Activated naive CD4-positive, alpha-beta T cell treated with anti-CD3 and anti-CD28 coated beads for 36 hours (primary cell): ENCODE measurements around the gene DNAI2. TPM values are rescaled to one million over a fixed set of nuclear protein-coding genes. Genes with fewer than 3 reads are reported as not detected.
A peak's percentile ranks its signal among the peaks of the same experiment; 100 is the strongest.

Experiments used
- CTCF ChIA-PET: fragments of 350-600 bp; sonication (Branson Sonifier 250); formaldehyde crosslinking; loops from one replicate; lab custom pipeline; 2021; ENCODE audit warnings: antibody characterized with exemption; lab: Charles Lee
- DNase-seq: peaks from one replicate; pipeline ENCODE4 v3.0.0-alpha.2; 2020
- H3K27ac Mint-ChIP-seq: one replicate; pipeline ENCODE4 v1.8.0; 2021; ENCODE audit warnings: mild to moderate bottlenecking, mixed read lengths
- H3K27me3 Mint-ChIP-seq: one replicate; pipeline ENCODE4 v1.8.0; 2021; ENCODE audit warnings: low read depth, mixed read lengths
- H3K36me3 Mint-ChIP-seq: one replicate; pipeline ENCODE4 v1.8.0; 2021; ENCODE audit warnings: low read depth, mixed read lengths
- H3K4me1 Mint-ChIP-seq: one replicate; pipeline ENCODE4 v1.8.0; 2021; ENCODE audit warnings: low read depth, mixed read lengths
- H3K4me3 Mint-ChIP-seq: one replicate; pipeline ENCODE4 v1.8.0; 2021; ENCODE audit warnings: mild to moderate bottlenecking, moderate library complexity, mixed read lengths
- H3K9me3 Mint-ChIP-seq: one replicate; pipeline ENCODE4 v1.8.0; 2021; ENCODE audit warnings: mixed read lengths
- intact Hi-C: fragments of 100-400 bp; cut with micrococcal nuclease; formaldehyde crosslinking; loops from one replicate; pipeline ENCODE4 v1.15.1; 2023
- total RNA-seq, 2 experiments: library from RNA; stranded (reverse); gene quantifications; one replicate each; pipeline ENCODE4 v1.2.3, GENCODE V29; 2021

Gene DNAI2
- total RNA-seq, 2 experiments from 2014 or later: 0.12 to 0.25 TPM

DNA sequence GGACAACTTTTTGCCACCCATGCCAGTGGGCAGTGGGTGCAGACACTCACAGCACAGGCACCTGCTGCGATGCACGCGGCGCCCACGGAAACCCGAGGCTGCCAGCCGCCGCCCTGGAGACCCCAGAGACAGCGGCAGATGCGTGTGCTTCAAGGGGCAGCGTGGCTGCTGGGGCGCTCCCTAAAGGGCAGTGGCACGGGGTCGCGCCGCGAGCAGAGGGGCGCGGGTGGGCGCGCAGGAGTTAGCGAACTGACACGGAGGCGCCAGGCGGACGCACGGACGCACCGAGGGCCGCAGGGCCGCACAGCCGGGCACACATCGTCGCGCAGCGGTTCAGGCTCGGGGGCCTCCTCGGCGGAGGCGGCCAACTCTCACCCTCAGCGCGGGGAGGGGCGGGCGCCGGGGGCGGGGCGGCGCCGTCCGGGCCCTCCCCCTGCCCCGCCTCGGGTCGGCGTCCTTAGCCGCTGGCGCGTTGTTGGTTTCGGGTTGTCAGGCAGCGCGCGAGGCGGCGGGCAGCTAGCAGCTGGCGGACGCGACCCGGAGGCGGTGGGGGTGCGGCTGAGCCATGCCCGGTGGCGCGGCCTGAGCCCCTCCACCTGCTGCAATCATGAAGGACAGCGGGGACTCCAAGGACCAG lies 51.8 kb downstream of the DNAI2 start, which contains the start of gene KIF19:
Gene KIF19 (plus strand): TSS at position 484 of the 637 bp plus-strand sequence. CDS start 124 bp downstream, at position 608.
- Mint-ChIP-seq H3K4me3 (peak within 1 kb of the TSS; percentile 19), H3K9me3 (no peaks in the 10 kb centered on the region), H3K27me3 (peaks cover 18% of the 10 kb centered on the region), H3K4me1 (peaks cover 10% of the 10 kb centered on the region), H3K36me3 (no peaks in the 10 kb centered on the region), H3K27ac (no peak within 1 kb of the TSS)
- CTCF ChIA-PET: no interaction called here
- intact Hi-C loops: no loop called here
- peak; percentile 51 for DNase-seq

DNA sequence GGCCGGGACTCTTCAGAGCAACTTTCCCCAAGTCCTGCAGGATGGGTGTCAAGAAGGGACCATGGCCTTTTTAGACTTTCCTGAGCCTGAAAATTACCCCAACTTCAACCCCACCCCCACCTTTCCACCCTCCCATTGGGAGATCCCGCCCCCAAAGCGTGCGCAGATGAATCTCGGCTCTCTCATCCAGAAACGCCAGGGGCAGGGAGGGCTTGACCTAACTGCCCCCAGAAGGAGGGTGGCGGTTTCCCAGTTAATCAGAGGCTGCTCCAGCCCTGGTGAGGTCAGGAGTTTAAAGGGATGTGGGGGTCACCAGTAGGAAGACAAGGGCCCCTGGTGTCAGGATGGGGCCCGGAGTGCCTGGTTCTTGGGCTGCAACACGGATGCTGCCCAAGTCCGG lies 52.5 kb downstream of the DNAI2 start:
- DNase-seq: no peak
- Mint-ChIP-seq H3K9me3 (no peaks in the 10 kb centered on the region), H3K4me3 (no peak overlapping the region), H3K27me3 (peaks cover 18% of the 10 kb centered on the region), H3K36me3 (no peaks in the 10 kb centered on the region), H3K4me1 (peaks cover 10% of the 10 kb centered on the region), H3K27ac (no peak overlapping the region)
- intact Hi-C loops: no loop called here
- CTCF ChIA-PET: no interaction called here

DNA sequence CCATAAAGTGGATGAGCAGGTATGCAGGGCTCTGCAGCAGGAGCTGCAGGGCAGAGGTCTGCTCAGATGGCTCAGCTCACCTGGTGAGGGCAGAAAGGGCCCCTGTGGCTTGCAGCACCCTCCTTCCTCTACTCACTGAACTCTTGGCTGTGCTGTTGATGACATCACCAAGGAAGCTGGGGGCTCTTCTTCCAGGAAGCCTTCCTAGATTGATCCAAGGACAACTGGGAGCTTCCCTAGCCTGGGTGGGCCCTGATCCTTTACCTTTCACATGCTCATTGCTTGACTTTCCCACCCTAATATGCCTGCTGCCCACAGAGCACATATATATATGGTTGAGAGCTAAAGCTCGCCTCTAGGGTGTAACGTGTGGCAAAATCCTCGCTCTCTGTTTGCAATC lies 54.5 kb downstream of the DNAI2 start:
- no peak for DNase-seq
- Mint-ChIP-seq H3K36me3 (no peaks in the 10 kb centered on the region), H3K4me1 (peaks cover 10% of the 10 kb centered on the region), H3K4me3 (no peak overlapping the region), H3K27me3 (peaks cover 18% of the 10 kb centered on the region), H3K27ac (no peak overlapping the region), H3K9me3 (no peaks in the 10 kb centered on the region)
- CTCF ChIA-PET: interaction anchor here (0.6 to 1.6 kb wide), 5 partner anchors 28 to 163 kb away, joined by 3 to 4 read pairs (median 3); no protein-coding TSS in a partner anchor
- intact Hi-C loops: no loop called here

DNA sequence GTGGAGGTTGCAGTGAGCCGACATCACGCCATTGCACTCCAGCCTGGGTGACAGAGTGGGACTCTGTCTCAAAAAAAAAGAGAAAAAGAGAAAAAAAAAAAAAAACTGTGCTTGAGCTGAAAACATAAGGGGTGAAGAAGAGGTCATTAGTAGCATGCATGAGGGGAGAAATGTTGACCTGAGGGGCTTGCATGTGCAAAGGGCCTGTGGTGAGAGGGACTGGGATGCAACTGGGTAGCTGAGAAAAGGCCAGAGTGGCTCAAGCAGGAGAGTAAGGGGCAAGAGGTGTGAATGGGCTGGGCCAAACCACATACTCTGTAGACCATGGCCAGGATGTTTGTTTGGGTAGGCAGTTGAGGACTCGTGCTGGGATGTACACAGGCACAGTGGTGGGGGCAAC lies 55.3 kb downstream of the DNAI2 start:
- Mint-ChIP-seq H3K27ac (no peak overlapping the region), H3K9me3 (no peaks in the 10 kb centered on the region), H3K27me3 (peaks cover 18% of the 10 kb centered on the region), H3K36me3 (no peaks in the 10 kb centered on the region), H3K4me1 (peaks cover 10% of the 10 kb centered on the region), H3K4me3 (no peak overlapping the region)
- no peak for DNase-seq
- intact Hi-C loops: no loop called here
- CTCF ChIA-PET: interaction anchor here (0.6 to 1.3 kb wide), 2 partner anchors 30 to 228 kb away, joined by 3 read pairs; no protein-coding TSS in a partner anchor

DNA sequence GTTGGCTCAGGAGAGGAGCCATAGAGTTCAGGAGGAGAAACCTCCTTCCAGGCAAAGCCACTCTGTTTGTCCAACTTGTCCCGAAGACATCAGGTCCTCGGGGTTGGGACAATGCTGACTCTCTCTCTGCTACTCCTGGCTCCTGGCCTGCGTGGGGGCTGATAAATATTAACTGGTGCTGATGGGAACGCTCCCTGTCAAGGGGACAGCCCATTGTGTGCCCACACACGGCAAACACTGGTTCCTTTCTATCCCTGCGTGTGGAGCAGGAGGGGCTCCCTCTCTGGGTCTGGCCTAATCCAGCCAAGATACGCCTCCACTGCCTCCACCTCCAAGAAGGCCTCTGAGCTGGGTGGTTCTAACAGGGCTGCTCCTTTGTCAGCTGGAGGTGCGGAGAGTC lies 56.4 kb downstream of the DNAI2 start:
- no peak overlapping the region for H3K27ac Mint-ChIP-seq
- no peak for DNase-seq
- intact Hi-C loops: no loop called here
- H3K9me3 Mint-ChIP-seq: no peaks in the 10 kb centered on the region
- H3K4me3 Mint-ChIP-seq: no peak overlapping the region
- H3K27me3 Mint-ChIP-seq: peaks cover 14% of the 10 kb centered on the region
- peaks cover 10% of the 10 kb centered on the region for H3K4me1 Mint-ChIP-seq
- H3K36me3 Mint-ChIP-seq: no peaks in the 10 kb centered on the region
- CTCF ChIA-PET: interaction anchor here (2.5 kb wide), 1 partner anchor 30 kb away, joined by 6 read pairs; no protein-coding TSS in a partner anchor

DNA sequence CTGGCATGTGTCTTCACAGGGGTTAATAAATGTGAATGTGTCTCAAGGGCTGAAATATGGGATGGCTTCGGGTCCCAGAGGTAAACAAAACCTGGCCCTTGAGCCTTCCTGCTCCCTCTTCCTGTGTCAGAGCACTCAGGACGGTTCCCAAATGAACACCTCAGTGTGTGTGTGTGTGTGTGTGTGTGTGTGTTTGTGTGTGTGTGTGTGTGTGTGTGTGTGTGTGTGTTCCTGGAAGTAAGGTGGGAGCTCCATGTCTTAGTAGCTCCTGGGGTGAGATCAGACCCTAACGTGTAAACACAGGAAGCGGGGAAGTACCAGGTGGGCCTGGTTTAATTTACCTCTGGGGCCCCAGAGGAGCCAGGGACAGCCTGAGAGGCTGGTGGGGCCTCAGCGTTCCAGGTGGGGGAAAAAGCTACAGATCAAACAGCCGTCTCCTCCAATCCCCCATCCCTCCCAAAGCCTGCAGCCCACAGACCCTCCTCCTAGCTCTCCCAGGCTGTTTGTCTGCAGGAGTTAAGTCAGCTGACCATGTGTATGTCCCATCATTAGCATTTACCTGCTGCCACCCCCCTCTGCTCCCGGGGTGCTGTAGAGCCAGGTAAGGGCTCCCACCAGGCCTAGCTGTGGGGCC lies 58.1 kb downstream of the DNAI2 start:
- Mint-ChIP-seq H3K9me3 (no peaks in the 10 kb centered on the region), H3K4me1 (peaks cover 7% of the 10 kb centered on the region), H3K4me3 (no peak overlapping the region), H3K27me3 (peaks cover 7% of the 10 kb centered on the region), H3K36me3 (no peaks in the 10 kb centered on the region), H3K27ac (no peak overlapping the region)
- CTCF ChIA-PET: interaction anchor here (2.5 kb wide), 1 partner anchor 31 kb away, joined by 6 read pairs; no protein-coding TSS in a partner anchor
- no peak for DNase-seq
- intact Hi-C loops: no loop called here

DNA sequence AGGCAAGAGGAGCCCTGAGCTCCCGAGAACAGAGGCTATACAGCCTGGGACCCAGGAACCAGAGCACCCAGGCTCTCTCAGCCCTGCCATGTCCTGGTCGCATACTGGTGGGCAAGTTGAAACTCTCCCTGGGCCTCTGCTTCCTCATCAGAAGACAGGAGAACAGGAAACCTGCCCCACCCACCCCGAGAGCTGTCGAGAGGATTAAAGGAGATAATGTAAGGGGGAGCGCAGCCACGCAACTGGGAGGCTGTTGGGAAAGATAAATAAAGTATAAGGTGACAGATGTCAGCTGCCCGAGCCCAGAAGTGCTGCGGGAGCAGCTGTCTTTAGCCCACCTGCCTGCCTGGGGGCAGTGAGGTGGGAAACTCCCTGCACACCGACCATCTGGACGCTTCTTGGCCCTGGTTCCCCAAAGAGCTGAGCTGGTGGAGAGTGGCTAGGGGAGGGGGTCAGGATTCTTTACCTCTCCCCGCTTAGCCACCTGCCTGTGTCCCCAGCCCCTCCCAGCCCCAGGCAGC lies 58.8 kb downstream of the DNAI2 start:
- CTCF ChIA-PET: interaction anchor here (0.6 to 2.5 kb wide), 2 partner anchors 32 to 41 kb away, joined by 3 to 6 read pairs; no protein-coding TSS in a partner anchor
- Mint-ChIP-seq H3K27me3 (peaks cover 4% of the 10 kb centered on the region), H3K36me3 (no peaks in the 10 kb centered on the region), H3K27ac (no peak overlapping the region), H3K4me1 (peaks cover 7% of the 10 kb centered on the region), H3K4me3 (no peak overlapping the region), H3K9me3 (no peaks in the 10 kb centered on the region)
- intact Hi-C loops: no loop called here
- no peak for DNase-seq

DNA sequence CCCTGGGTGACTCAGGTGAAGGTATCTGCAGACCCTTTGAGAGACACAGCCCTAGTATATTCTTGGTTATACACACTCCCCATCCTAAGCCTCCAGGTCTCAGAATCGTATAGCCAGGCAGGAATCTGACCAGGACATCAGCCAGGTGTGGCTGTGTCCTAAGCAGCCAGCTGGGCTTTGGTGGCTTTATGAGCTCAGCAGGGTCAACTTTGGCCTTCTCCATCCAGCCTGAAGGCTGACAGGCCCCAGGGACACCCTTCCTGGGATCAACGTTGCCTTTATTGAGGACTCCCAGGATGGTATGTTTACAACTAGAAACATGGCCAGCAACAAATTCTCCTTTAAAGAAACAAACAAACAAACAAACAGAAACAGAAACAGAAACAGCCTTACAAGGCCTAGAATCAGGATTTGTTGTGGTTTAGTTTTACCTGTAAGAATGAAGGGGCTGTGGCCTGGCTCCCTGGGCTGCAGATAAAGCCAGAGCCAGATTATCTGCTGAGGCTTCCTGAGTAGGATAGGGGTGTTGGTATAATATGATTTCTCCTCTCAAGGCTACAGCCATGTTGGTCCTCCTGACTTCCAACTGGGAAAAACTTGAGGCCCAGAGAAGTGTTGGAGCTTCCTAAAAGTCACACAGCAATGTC lies 60.5 kb downstream of the DNAI2 start:
- Mint-ChIP-seq H3K4me3 (no peak overlapping the region), H3K27me3 (peaks cover 2% of the 10 kb centered on the region), H3K4me1 (peaks cover 1% of the 10 kb centered on the region), H3K27ac (no peak overlapping the region), H3K9me3 (no peaks in the 10 kb centered on the region), H3K36me3 (no peaks in the 10 kb centered on the region)
- intact Hi-C loops: no loop called here
- DNase-seq: no peak
- CTCF ChIA-PET: interaction anchor here (1.0 kb wide), 1 partner anchor 45 kb away, joined by 3 read pairs; no protein-coding TSS in a partner anchor

DNA sequence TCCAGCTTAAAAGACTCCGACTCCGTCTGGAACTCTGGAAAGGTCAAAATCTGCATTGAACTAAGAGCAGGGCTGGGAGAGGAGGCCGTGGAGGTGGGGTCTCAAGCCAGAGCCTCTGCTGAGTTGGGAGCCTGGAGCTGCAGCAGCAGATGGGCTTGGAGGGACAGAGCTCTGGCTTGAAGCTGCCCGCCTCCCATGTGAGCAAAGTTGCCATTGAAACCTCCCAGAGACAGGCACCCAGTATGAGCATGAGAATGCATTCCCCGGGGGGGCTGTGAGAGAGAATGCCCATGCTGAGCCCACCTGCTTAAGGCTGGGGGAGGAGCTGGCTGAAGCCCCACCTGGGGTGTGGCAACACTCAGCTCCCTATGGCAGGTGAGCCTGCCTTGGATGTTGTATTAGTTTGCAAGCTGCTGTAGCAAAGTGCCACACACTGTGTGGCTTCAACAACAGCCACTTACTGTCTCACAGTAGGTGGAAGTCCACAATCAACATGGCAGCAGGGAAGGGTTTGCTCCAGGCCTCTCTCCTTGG lies 61.6 kb downstream of the DNAI2 start:
- no peak for DNase-seq
- H3K36me3 Mint-ChIP-seq: no peaks in the 10 kb centered on the region
- intact Hi-C loops: no loop called here
- no peaks in the 10 kb centered on the region for H3K9me3 Mint-ChIP-seq
- H3K4me3 Mint-ChIP-seq: no peak overlapping the region
- H3K4me1 Mint-ChIP-seq: no peaks in the 10 kb centered on the region
- no peak overlapping the region for H3K27ac Mint-ChIP-seq
- CTCF ChIA-PET: interaction anchor here (0.6 to 1.2 kb wide), 4 partner anchors 12 to 252 kb away, joined by 3 to 4 read pairs (median 3); no protein-coding TSS in a partner anchor
- H3K27me3 Mint-ChIP-seq: no peaks in the 10 kb centered on the region

DNA sequence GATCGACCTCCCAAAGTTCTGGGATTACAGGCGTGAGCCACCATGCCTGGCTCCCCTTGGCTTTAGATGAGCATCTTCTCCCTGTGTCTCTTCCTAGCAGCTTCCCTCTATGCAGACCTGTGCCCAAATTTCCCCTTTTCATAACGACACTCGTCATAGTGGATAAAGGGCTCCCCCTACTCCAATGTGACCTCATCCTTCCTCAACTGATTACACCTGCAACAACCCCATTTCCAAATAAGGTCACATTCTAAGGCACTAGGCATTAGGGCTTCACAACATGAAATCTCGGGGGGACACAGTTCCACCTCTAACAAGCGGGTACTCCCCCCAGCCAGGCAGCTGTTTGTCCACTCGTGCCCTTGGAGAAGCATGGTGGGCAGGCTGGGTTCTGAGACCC lies 62.3 kb downstream of the DNAI2 start:
- no peak for DNase-seq
- Mint-ChIP-seq H3K27ac (no peak overlapping the region), H3K4me3 (no peak overlapping the region), H3K27me3 (no peaks in the 10 kb centered on the region), H3K9me3 (no peaks in the 10 kb centered on the region), H3K36me3 (no peaks in the 10 kb centered on the region), H3K4me1 (no peaks in the 10 kb centered on the region)
- CTCF ChIA-PET: interaction anchor here (1.2 kb wide), 1 partner anchor 16 kb away, joined by 3 read pairs; no protein-coding TSS in a partner anchor
- intact Hi-C loops: no loop called here

DNA sequence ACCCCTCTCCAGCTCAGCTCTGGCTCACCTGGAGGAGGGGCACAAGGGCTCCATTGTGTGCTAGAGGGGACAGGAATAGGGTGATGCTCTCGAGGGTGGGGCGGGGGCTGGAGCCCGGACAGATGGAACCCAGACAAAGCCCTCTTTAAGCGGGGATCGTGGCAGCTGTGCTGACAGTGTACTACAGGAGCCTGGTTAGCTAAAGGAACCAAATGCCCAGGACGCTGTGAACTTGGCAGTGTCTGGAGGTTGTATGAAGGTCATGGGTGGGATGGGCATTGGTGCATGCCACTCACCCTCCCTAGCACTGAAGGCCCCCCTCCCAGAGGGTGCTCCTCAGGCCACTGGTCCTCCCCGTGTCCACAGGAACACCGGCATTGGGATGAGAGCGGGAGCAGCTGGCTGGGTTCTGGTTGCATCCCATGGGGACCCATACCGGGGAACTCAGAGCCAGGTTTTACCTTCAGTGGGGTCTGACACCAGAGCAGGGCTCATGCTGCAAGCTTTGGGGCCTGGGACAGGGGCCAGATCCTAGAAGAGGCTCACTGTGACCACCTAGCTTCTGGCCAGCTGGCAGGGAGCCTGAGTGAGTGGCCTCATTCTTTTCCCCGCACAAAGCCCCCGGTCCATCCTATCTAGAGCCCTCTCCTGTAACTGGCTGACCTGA lies 63.9 kb downstream of the DNAI2 start:
- no peak for DNase-seq
- Mint-ChIP-seq H3K4me1 (no peaks in the 10 kb centered on the region), H3K9me3 (no peaks in the 10 kb centered on the region), H3K4me3 (no peak overlapping the region), H3K36me3 (no peaks in the 10 kb centered on the region), H3K27ac (no peak overlapping the region), H3K27me3 (no peaks in the 10 kb centered on the region)
- intact Hi-C loops: no loop called here
- CTCF ChIA-PET: interaction anchor here (1.6 kb wide), 1 partner anchor 30 kb away, joined by 5 read pairs; no protein-coding TSS in a partner anchor
